Esophagus muscularis mucosa (tissue), 3 donors: ENCODE measurements around the gene PAPSS2.

Experiments used
- POLR2A ChIP-seq: fragments of 450-650 bp; IDR thresholded peaks from one replicate; pipeline ENCODE4 v1.6.1; 2017; ENCODE audit warnings: antibody characterized with exemption, moderate library complexity, mild to moderate bottlenecking, low read depth
- TF ChIP-seq, protein P1 (sequence below), 3 experiments: fragments of 200-600 bp in 2 of 3; fragments of 450-650 bp in 1 of 3; sonication (generic) in 2 of 3; IDR thresholded peaks; one replicate each; pipeline ENCODE4 v1.5.1; 2017 to 2019; ENCODE audit warnings: antibody characterized with exemption in 3 of 3, mild to moderate bottlenecking in 2 of 3, moderate library complexity in 1 of 3

- TF ChIP-seq, protein P1, sequence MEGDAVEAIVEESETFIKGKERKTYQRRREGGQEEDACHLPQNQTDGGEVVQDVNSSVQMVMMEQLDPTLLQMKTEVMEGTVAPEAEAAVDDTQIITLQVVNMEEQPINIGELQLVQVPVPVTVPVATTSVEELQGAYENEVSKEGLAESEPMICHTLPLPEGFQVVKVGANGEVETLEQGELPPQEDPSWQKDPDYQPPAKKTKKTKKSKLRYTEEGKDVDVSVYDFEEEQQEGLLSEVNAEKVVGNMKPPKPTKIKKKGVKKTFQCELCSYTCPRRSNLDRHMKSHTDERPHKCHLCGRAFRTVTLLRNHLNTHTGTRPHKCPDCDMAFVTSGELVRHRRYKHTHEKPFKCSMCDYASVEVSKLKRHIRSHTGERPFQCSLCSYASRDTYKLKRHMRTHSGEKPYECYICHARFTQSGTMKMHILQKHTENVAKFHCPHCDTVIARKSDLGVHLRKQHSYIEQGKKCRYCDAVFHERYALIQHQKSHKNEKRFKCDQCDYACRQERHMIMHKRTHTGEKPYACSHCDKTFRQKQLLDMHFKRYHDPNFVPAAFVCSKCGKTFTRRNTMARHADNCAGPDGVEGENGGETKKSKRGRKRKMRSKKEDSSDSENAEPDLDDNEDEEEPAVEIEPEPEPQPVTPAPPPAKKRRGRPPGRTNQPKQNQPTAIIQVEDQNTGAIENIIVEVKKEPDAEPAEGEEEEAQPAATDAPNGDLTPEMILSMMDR (IDR thresholded peaks at IDR 0.05), result no peak
- no peak for TF ChIP-seq POLR2A
These were observed 34.0 kb upstream of the PAPSS2 start for GRCh38 chr10:87625661-87626060.
